ENCODE results near the gene POLR1E. TPM values are rescaled to one million over a fixed set of nuclear protein-coding genes. Genes with fewer than 3 reads are reported as not detected.

Gene POLR1E
- total RNA-seq, 1 donor from 2014 or later: 38.7 TPM

GRCh38 chr9:37441776-37442370, 43.9 kb upstream of the POLR1E start:
- TF ChIP-seq CTCF (IDR thresholded peaks at IDR 0.05; ENCODE audit: insufficient read depth, low read length, severe bottlenecking): no peak
- H3K36me3 ChIP-seq (ENCODE audit: control insufficient read depth, insufficient read depth, low read length): peaks cover 19% of the 10 kb centered on the region
- FAIRE-seq (no peak), DNase-seq (ENCODE audit: low read depth) (no peak)
- no peak overlapping the region for H3K4me3 ChIP-seq (ENCODE audit: low read depth, low read length)
- H3K27me3 ChIP-seq (ENCODE audit: control insufficient read depth, insufficient read depth, low read length): no peaks in the 10 kb centered on the region

GRCh38 chr9:37442556-37442955, 43.2 kb upstream of the POLR1E start:
- H3K4me3 ChIP-seq (ENCODE audit: low read depth, low read length): no peak overlapping the region
- TF ChIP-seq CTCF (IDR thresholded peaks at IDR 0.05; ENCODE audit: insufficient read depth, low read length, severe bottlenecking): no peak
- FAIRE-seq: no peak
- H3K27me3 ChIP-seq (ENCODE audit: control insufficient read depth, insufficient read depth, low read length): no peaks in the 10 kb centered on the region
- H3K36me3 ChIP-seq (ENCODE audit: control insufficient read depth, insufficient read depth, low read length): peaks cover 19% of the 10 kb centered on the region
- no peak for DNase-seq (ENCODE audit: low read depth)

GRCh38 chr9:37443566-37443965, 42.2 kb upstream of the POLR1E start:
- DNase-seq (ENCODE audit: low read depth): peak; percentile 39
- no peaks in the 10 kb centered on the region for H3K27me3 ChIP-seq (ENCODE audit: control insufficient read depth, insufficient read depth, low read length)
- no peak for TF ChIP-seq CTCF (IDR thresholded peaks at IDR 0.05; ENCODE audit: insufficient read depth, low read length, severe bottlenecking)
- peaks cover 14% of the 10 kb centered on the region for H3K36me3 ChIP-seq (ENCODE audit: control insufficient read depth, insufficient read depth, low read length)
- no peak overlapping the region for H3K4me3 ChIP-seq (ENCODE audit: low read depth, low read length)
- no peak for FAIRE-seq

GRCh38 chr9:37444890-37445289, 40.9 kb upstream of the POLR1E start:
- no peak for FAIRE-seq
- no peak for DNase-seq (ENCODE audit: low read depth)
- H3K27me3 ChIP-seq (ENCODE audit: control insufficient read depth, insufficient read depth, low read length): no peaks in the 10 kb centered on the region
- TF ChIP-seq CTCF (IDR thresholded peaks at IDR 0.05; ENCODE audit: insufficient read depth, low read length, severe bottlenecking): no peak
- H3K36me3 ChIP-seq (ENCODE audit: control insufficient read depth, insufficient read depth, low read length): peaks cover 12% of the 10 kb centered on the region
- H3K4me3 ChIP-seq (ENCODE audit: low read depth, low read length): no peak overlapping the region

- DNase-seq (ENCODE audit: low read depth): no peak
- TF ChIP-seq CTCF (IDR thresholded peaks at IDR 0.05; ENCODE audit: insufficient read depth, low read length, severe bottlenecking): no peak
- no peak overlapping the region for H3K4me3 ChIP-seq (ENCODE audit: low read depth, low read length)
- H3K36me3 ChIP-seq (ENCODE audit: control insufficient read depth, insufficient read depth, low read length): peaks cover 11% of the 10 kb centered on the region
- FAIRE-seq: no peak
- H3K27me3 ChIP-seq (ENCODE audit: control insufficient read depth, insufficient read depth, low read length): no peaks in the 10 kb centered on the region
Observed at GRCh38 chr9:37445832-37446231, 39.9 kb upstream of the POLR1E start.

GRCh38 chr9:37446401-37446800, 39.3 kb upstream of the POLR1E start:
- DNase-seq (ENCODE audit: low read depth) (no peak), FAIRE-seq (no peak)
- Histone ChIP-seq H3K27me3 (ENCODE audit: control insufficient read depth, insufficient read depth, low read length) (no peaks in the 10 kb centered on the region), H3K4me3 (ENCODE audit: low read depth, low read length) (no peak overlapping the region), H3K36me3 (ENCODE audit: control insufficient read depth, insufficient read depth, low read length) (peaks cover 9% of the 10 kb centered on the region)
- TF ChIP-seq CTCF (IDR thresholded peaks at IDR 0.05; ENCODE audit: insufficient read depth, low read length, severe bottlenecking): no peak

Data from bronchial epithelial cell (primary cell).